K562 (cell line): ENCODE data around the gene ATRIP. TPM values are rescaled to one million over a fixed set of nuclear protein-coding genes. Genes with fewer than 3 reads are reported as not detected.
A peak's percentile ranks its signal among the peaks of the same experiment; 100 is the strongest.

Experiments used
- ATAC-seq: fragments of 200-7000 bp; cut with Tn5 transposase; 3 replicates; pipeline ENCODE4 v1.9.1; 2020; ENCODE audit warnings: moderate library complexity
- BruUV-seq: library from RNA; stranded (reverse); fragments of 400-500 nt; replicated peaks from 2 replicates; lab custom pipeline; 2021; lab: Mats Ljungman, UMichigan
- CTCF ChIA-PET: fragments of 300-600 bp; formaldehyde crosslinking; extraction: SDS; loops from one replicate; lab custom pipeline; 2021; ENCODE audit warnings: low intra/inter-chr PET ratio; lab: Yijun Ruan, JAX
- POLR2A ChIA-PET: fragments of 300-600, 350-650 bp; sonication (Branson Sonifier 250); formaldehyde crosslinking; extraction: SDS; loops from one replicate; lab custom pipeline; 2021; ENCODE audit warnings: antibody characterized with exemption, inconsistent platforms; lab: Yijun Ruan, JAX
- DNase-seq, 4 experiments: peaks; one replicate each; pipeline versions ENCODE4 v3.0.0 to v3.0.0-alpha.2; 2011 to 2018; ENCODE audit warnings: low spot score in 3 of 4, mixed read lengths in 3 of 4; ENCODE audit errors: extremely low read depth in 1 of 4
- FAIRE-seq: peaks from 2 replicates; lab custom pipeline; 2011; peaks lifted over from hg19 to GRCh38; lab: Jason Lieb, UNC
- H2AFZ ChIP-seq: 2 replicates; pipeline ENCODE4 v1.6.0; 2011; ENCODE audit warnings: low read depth, low read length, control low read depth, inconsistent platforms
- H3K27ac ChIP-seq: fragments of 200-600 bp; 3 replicates; pipeline ENCODE4 v1.8.0; 2011; ENCODE audit warnings: low read depth, mild to moderate bottlenecking, control low read depth, inconsistent platforms, low read length, moderate library complexity, mixed read lengths; ENCODE audit errors: extremely low read depth
- H3K27me3 ChIP-seq, 2 experiments: fragments of 300-600 bp in 1 of 2; 2 replicates in 1 of 2; 3 replicates in 1 of 2; pipeline versions ENCODE4 v1.6.0 to v1.8.0; 2011; ENCODE audit warnings: inconsistent platforms in 2 of 2, low read length in 2 of 2, mild to moderate bottlenecking in 1 of 2, mixed read lengths in 1 of 2, moderate library complexity in 1 of 2; ENCODE audit not compliant: control insufficient read depth in 2 of 2, insufficient read depth in 2 of 2
- H3K36me3 ChIP-seq: fragments of 300-600 bp; 3 replicates; pipeline ENCODE4 v1.8.0; 2011; ENCODE audit warnings: mild to moderate bottlenecking, low read length, inconsistent platforms; ENCODE audit not compliant: control insufficient read depth, insufficient read depth
- H3K4me1 ChIP-seq, 2 experiments: fragments of 200-600 bp in 1 of 2; replicated peaks in 1 of 2; 2 replicates in 1 of 2; 3 replicates in 1 of 2; pipeline versions ENCODE4 v1.5.1 to v1.8.0; 2011; ENCODE audit warnings: inconsistent platforms in 2 of 2, low read length in 2 of 2, mild to moderate bottlenecking in 1 of 2, mixed read lengths in 1 of 2, moderate library complexity in 1 of 2; ENCODE audit not compliant: control insufficient read depth in 2 of 2, insufficient read depth in 2 of 2
- H3K4me2 ChIP-seq: 2 replicates; pipeline ENCODE4 v1.6.1; 2011; ENCODE audit warnings: low read length, control low read depth, inconsistent platforms, mixed read lengths; ENCODE audit not compliant: insufficient read depth
- H3K4me3 ChIP-seq: fragments of 200-600 bp; sonication (generic), shearing (Covaris generic); 2 replicates; pipeline ENCODE4 v1.5.1; 2016; ENCODE audit warnings: control low read depth, inconsistent platforms
- H3K79me2 ChIP-seq: fragments of 200-600 bp; 3 replicates; pipeline ENCODE4 v1.8.0; 2011; ENCODE audit warnings: low read length, inconsistent platforms; ENCODE audit not compliant: control insufficient read depth, insufficient read depth
- H3K9ac ChIP-seq, 2 experiments: 2 replicates each; pipeline versions ENCODE4 v1.6.0 to v1.6.1; 2011; ENCODE audit warnings: low read depth in 2 of 2, low read length in 2 of 2, control low read depth in 1 of 2, inconsistent platforms in 1 of 2, mild to moderate bottlenecking in 1 of 2, mixed read lengths in 1 of 2; ENCODE audit not compliant: insufficient read depth in 1 of 2
- H3K9me1 ChIP-seq: one replicate; pipeline ENCODE4 v1.6.0; 2011; ENCODE audit warnings: inconsistent platforms, mild to moderate bottlenecking, low read length, moderate library complexity; ENCODE audit not compliant: control insufficient read depth, insufficient read depth
- H3K9me3 ChIP-seq: replicated peaks from 2 replicates; pipeline ENCODE4 v1.5.1; 2011; ENCODE audit warnings: low read depth, low read length, inconsistent platforms; ENCODE audit not compliant: control insufficient read depth, insufficient read depth
- H4K20me1 ChIP-seq: replicated peaks from 2 replicates; pipeline ENCODE4 v1.6.1; 2011; ENCODE audit warnings: low read length, inconsistent platforms, mixed read lengths; ENCODE audit not compliant: control insufficient read depth, insufficient read depth
- BHLHE40 ChIP-seq: IDR thresholded peaks from 2 replicates; pipeline ENCODE4 v1.6.1; 2011; ENCODE audit warnings: low read length, improper control_type of control experiment
- CBFA2T2 ChIP-seq: fragments of 450-650 bp; conservative IDR thresholded peaks from 2 replicates; pipeline ENCODE4 v1.6.1; 2017; ENCODE audit warnings: mild to moderate bottlenecking
- CBFA2T3 ChIP-seq: fragments of 450-650 bp; IDR thresholded peaks from 2 replicates; pipeline ENCODE4 v1.6.1; 2017
- FOSL1 ChIP-seq: fragments of 200-800 bp; sonication (Bioruptor generic); conservative IDR thresholded peaks from 2 replicates; pipeline ENCODE4 v1.6.1; 2016; ENCODE audit warnings: missing genetic modification characterization, missing compliant biosample characterization
- GMEB1 ChIP-seq: fragments of 250-450 bp; sonication (Bioruptor Pico); IDR thresholded peaks from 2 replicates; pipeline ENCODE4 v1.4.0; 2020; ENCODE audit warnings: mild to moderate bottlenecking
- HMG20A ChIP-seq: fragments of 450-650 bp; formaldehyde crosslinking; conservative IDR thresholded peaks from 2 replicates; pipeline ENCODE4 v1.4.0; 2020; ENCODE audit warnings: mild to moderate bottlenecking, mixed read lengths
- JUND ChIP-seq, 2 experiments: IDR thresholded peaks; 2 replicates in 1 of 2; 3 replicates in 1 of 2; pipeline ENCODE4 v1.6.1; 2011; ENCODE audit warnings: borderline replicate concordance in 2 of 2, low read depth in 2 of 2, low read length in 2 of 2, improper control_type of control experiment in 1 of 2, missing biosample characterization in 1 of 2, missing genetic modification characterization in 1 of 2, missing genetic modification reagents in 1 of 2
- VEZF1 ChIP-seq: fragments of 200-800 bp; sonication (Bioruptor generic); IDR thresholded peaks from 2 replicates; pipeline ENCODE4 v1.6.1; 2017; ENCODE audit warnings: missing genetic modification characterization, missing compliant biosample characterization
- WHSC1 ChIP-seq: IDR thresholded peaks from one replicate; pipeline ENCODE4 v1.6.1; 2012; ENCODE audit warnings: low read length, control low read depth, inconsistent platforms
- WGBS: fragments of 100-300 bp; shearing (Covaris generic); methylation state at CpG from one replicate; pipeline ENCODE4 v1.1.6; 2016; ENCODE audit warnings: low coverage, mixed read lengths; ENCODE audit not compliant: insufficient coverage; ENCODE audit errors: missing lambda C conversion rate; 5-methylcytosine and 5-hydroxymethylcytosine counted together
- in situ Hi-C: fragments of 300-500 bp; cut with MboI; formaldehyde crosslinking; loops from 4 replicates; pipeline ENCODE4 v1.15.0; 2018; ENCODE audit warnings: inconsistent platforms, mixed read lengths
- intact Hi-C: fragments of 100-400 bp; cut with micrococcal nuclease; formaldehyde crosslinking; loops from 2 replicates; pipeline ENCODE4 v1.14.2; 2022
- polyA plus RNA-seq, 8 experiments: library from polyadenylated mRNA; depleted of rRNA in 4 of 8; stranded (reverse) in 5 of 8; unstranded in 3 of 8; fragments of >200 nt; fragmentation: Nextera tagmentation in 2 of 8; fragmentation: Illumina TruSeq in 1 of 8; extraction: Ambion mirVana in 2 of 8; extraction: Trizol in 1 of 8; gene quantifications; 2 replicates each; pipeline versions ENCODE4 v1.2.1 to v1.2.3, GENCODE V29; 2011 to 2014; ENCODE audit warnings: inconsistent platforms in 1 of 8, missing spikeins in 1 of 8
- total RNA-seq, 7 experiments: library from RNA; depleted of rRNA in 6 of 7; stranded (reverse); fragments of >200 nt in 6 of 7; fragmentation: Illumina TruSeq in 2 of 7; extraction: Trizol in 2 of 7; gene quantifications; 2 replicates each; pipeline versions ENCODE4 v1.2.1 to v1.2.3, GENCODE V29; 2011 to 2021; ENCODE audit warnings: low replicate concordance in 1 of 7
- TF ChIP-seq, protein P1 (sequence below): sonication (generic); formaldehyde crosslinking; IDR thresholded peaks from 2 replicates; pipeline ENCODE4 v1.9.0; 2022; ENCODE audit warnings: mild to moderate bottlenecking, missing genetic modification reagents
- TF ChIP-seq, protein P2 (sequence below): sonication (generic); formaldehyde crosslinking; IDR thresholded peaks from 2 replicates; pipeline ENCODE4 v1.8.1; 2022; ENCODE audit warnings: missing genetic modification reagents
- TF ChIP-seq, protein P3 (sequence below): fragments of 450-650 bp; IDR thresholded peaks from 2 replicates; pipeline ENCODE4 v1.6.1; 2016; ENCODE audit warnings: missing biosample characterization, missing genetic modification characterization
- TF ChIP-seq, protein P4 (sequence below): fragments of 250-450 bp; sonication (Bioruptor Pico); IDR thresholded peaks from 2 replicates; pipeline ENCODE4 v1.8.0; 2022; ENCODE audit warnings: inconsistent platforms, mild to moderate bottlenecking, moderate library complexity, borderline replicate concordance

The ATRIP gene
- total and polyA plus RNA-seq, 9 of the 15 experiments (the other 6 are each of a cell fraction or from before 2014, with no cell fraction given) = 1.7 to 15.7 (median 10.5) TPM

- H3K9me3 ChIP-seq = no peaks in the 10 kb centered on the region
- ChIA-PET CTCF (interaction anchor here (3.0 kb wide), 1 partner anchor 34 kb away, joined by 28 read pairs; no protein-coding TSS in a partner anchor), POLR2A (no interaction called here)
- H3K79me2 ChIP-seq = no peaks in the 10 kb centered on the region
- DNase-seq = peak in 3 of 4 experiments; percentile 6 to 37 (median 35)
- no peaks in the 10 kb centered on the region for H4K20me1 ChIP-seq
- no TSS peak for BruUV-seq
- WGBS = 7% methylated on average over 4 of the region's 8 CpGs
- H3K36me3 ChIP-seq = no peaks in the 10 kb centered on the region
- no peak overlapping the region for H3K27ac ChIP-seq
- H3K9ac ChIP-seq = no peak overlapping the region
- no peaks in the 10 kb centered on the region for H3K27me3 ChIP-seq
- H3K4me3 ChIP-seq = no peak overlapping the region
- no peak for ATAC-seq
- H3K9me1 ChIP-seq = no peaks in the 10 kb centered on the region
- in situ Hi-C loops (loop anchor here (5.0 kb wide), 1 partner anchor 35 kb away; no protein-coding TSS in a partner anchor), intact Hi-C loops (loop anchor here (5.0 to 10.0 kb wide), 3 partner anchors 102 to 208 kb away; partner anchors contain the start of gene SHISA5)
- no peak overlapping the region for H3K4me2 ChIP-seq
- H3K4me1 ChIP-seq = peaks cover 0 to 7% of the 10 kb centered on the region in 2 experiments; a peak in 1 of 5 replicates
- no peak overlapping the region for H2AFZ ChIP-seq
- no peak for FAIRE-seq
- TF ChIP-seq GMEB1 (no peak), WHSC1 (no peak), BHLHE40 (peak; percentile 91), CBFA2T3 (no peak), JUND (IDR thresholded peaks at IDR 0.05; ENCODE audit: borderline replicate concordance, low read depth, low read length) (no peak), JUND (tag; IDR thresholded peaks at IDR 0.05; ENCODE audit: borderline replicate concordance, low read depth, low read length) (peak; percentile 23; the same call in 1 of the 3 replicates), HMG20A (CRISPR knock-in tag) (no peak), VEZF1 (CRISPR knock-in tag) (peak; percentile 24; the same call in 1 of the 2 replicates), CBFA2T2 (0 out of 2 replicates have a peak, but pooled peaks have one; percentile 9), FOSL1 (peak; percentile 91)
- TF ChIP-seq, protein P1, sequence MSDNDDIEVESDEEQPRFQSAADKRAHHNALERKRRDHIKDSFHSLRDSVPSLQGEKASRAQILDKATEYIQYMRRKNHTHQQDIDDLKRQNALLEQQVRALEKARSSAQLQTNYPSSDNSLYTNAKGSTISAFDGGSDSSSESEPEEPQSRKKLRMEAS (CRISPR knock-in tag) = peak; percentile 51; the same call in 1 of the 2 replicates
- TF ChIP-seq, protein P2, sequence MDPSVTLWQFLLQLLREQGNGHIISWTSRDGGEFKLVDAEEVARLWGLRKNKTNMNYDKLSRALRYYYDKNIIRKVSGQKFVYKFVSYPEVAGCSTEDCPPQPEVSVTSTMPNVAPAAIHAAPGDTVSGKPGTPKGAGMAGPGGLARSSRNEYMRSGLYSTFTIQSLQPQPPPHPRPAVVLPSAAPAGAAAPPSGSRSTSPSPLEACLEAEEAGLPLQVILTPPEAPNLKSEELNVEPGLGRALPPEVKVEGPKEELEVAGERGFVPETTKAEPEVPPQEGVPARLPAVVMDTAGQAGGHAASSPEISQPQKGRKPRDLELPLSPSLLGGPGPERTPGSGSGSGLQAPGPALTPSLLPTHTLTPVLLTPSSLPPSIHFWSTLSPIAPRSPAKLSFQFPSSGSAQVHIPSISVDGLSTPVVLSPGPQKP (CRISPR knock-in tag) = no peak
- TF ChIP-seq, protein P3, sequence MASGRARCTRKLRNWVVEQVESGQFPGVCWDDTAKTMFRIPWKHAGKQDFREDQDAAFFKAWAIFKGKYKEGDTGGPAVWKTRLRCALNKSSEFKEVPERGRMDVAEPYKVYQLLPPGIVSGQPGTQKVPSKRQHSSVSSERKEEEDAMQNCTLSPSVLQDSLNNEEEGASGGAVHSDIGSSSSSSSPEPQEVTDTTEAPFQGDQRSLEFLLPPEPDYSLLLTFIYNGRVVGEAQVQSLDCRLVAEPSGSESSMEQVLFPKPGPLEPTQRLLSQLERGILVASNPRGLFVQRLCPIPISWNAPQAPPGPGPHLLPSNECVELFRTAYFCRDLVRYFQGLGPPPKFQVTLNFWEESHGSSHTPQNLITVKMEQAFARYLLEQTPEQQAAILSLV (tag) = no peak
- TF ChIP-seq, protein P4, sequence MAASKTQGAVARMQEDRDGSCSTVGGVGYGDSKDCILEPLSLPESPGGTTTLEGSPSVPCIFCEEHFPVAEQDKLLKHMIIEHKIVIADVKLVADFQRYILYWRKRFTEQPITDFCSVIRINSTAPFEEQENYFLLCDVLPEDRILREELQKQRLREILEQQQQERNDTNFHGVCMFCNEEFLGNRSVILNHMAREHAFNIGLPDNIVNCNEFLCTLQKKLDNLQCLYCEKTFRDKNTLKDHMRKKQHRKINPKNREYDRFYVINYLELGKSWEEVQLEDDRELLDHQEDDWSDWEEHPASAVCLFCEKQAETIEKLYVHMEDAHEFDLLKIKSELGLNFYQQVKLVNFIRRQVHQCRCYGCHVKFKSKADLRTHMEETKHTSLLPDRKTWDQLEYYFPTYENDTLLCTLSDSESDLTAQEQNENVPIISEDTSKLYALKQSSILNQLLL (CRISPR knock-in tag) = no peak
Observed at GRCh38 chr3:48402281-48402732, 44.2 kb upstream of the ATRIP start.
